Ovary (tissue), 9 donors: ENCODE measurements around the gene NRXN2. TPM values are rescaled to one million over a fixed set of nuclear protein-coding genes. Genes with fewer than 3 reads are reported as not detected.

Experiments
- DNase-seq, 5 donors: peaks; one replicate each; pipeline ENCODE4 v3.0.0-alpha.2; 2019 to 2020
- H3K27ac ChIP-seq, 2 donors: fragments of 200-600 bp; one replicate each; pipeline versions ENCODE4 v1.5.1 to v1.8.0; 2019 to 2022
- H3K27me3 ChIP-seq: fragments of 200-600 bp; one replicate; pipeline ENCODE4 v1.8.0; 2022
- H3K36me3 ChIP-seq: fragments of 200-600 bp; sonication (generic); one replicate; pipeline ENCODE4 v1.5.1; 2019
- H3K4me1 ChIP-seq: one replicate; pipeline ENCODE4 v1.8.1; 2013; ENCODE audit warnings: mild to moderate bottlenecking, moderate library complexity; ENCODE audit not compliant: insufficient read depth
- H3K4me3 ChIP-seq: fragments of 200-600 bp; sonication (generic); one replicate; pipeline ENCODE4 v1.5.1; 2017
- H3K9me3 ChIP-seq, 2 donors: fragments of 200-600 bp in 1 of 2; sonication (generic) in 1 of 2; one replicate each; pipeline versions ENCODE4 v1.5.1 to v1.8.1; 2013 to 2019; ENCODE audit warnings: mild to moderate bottlenecking in 1 of 2, moderate library complexity in 1 of 2
- EP300 ChIP-seq: sonication (generic); formaldehyde crosslinking; IDR thresholded peaks from one replicate; pipeline ENCODE4 v1.6.1; 2017; ENCODE audit warnings: antibody characterized with exemption
- POLR2A ChIP-seq: fragments of 450-650 bp; IDR thresholded peaks from one replicate; pipeline ENCODE4 v1.6.1; 2017; ENCODE audit warnings: antibody characterized with exemption, mild to moderate bottlenecking, moderate library complexity
- WGBS, 3 donors: extraction: QIAGEN DNeasy Blood & Tissue Kit in 1 of 3; methylation state at CpG; one replicate each; pipeline versions ENCODE4 v1.1.5 to v1.1.7; 2013 to 2017; 5-methylcytosine and 5-hydroxymethylcytosine counted together
- intact Hi-C, 4 donors: fragments of 100-400 bp; cut with DNase I; formaldehyde crosslinking; loops; one replicate each; pipeline versions ENCODE4 v1.11.0 to v1.15.1; 2022 to 2023
- polyA plus RNA-seq, 2 donors: library from polyadenylated mRNA; stranded (reverse); fragments of 200-250 nt in 1 of 2; fragments of 350-450 nt in 1 of 2; fragmentation: Illumina TruSeq in 1 of 2; extraction: RNeasy Lipid Tissue Mini Kit (QIAGEN cat#74804) in 1 of 2; gene quantifications; one replicate each; pipeline ENCODE4 v1.2.3, GENCODE V29; 2013 to 2014
- total RNA-seq, 7 donors: library from RNA; depleted of rRNA in 2 of 7; stranded (reverse); fragments of >200 nt in 2 of 7; fragmentation: NEBNext Ultra II Directional in 3 of 7; extraction: Animal tissue kit (Norgen Biotek cat#: 25700) in 3 of 7; gene quantifications; one replicate each; pipeline versions ENCODE4 v1.1.0 to v1.2.4, GENCODE V29; 2016 to 2023
- TF ChIP-seq, protein P1 (sequence below), 3 donors: fragments of 450-650 bp in 2 of 3; fragments of 200-600 bp in 1 of 3; IDR thresholded peaks; one replicate each; pipeline versions ENCODE4 v1.5.1 to v1.8.0; 2016 to 2022; ENCODE audit warnings: antibody characterized with exemption in 3 of 3, mild to moderate bottlenecking in 1 of 3
- donor health status: DM: no; HTN: no; CAD: no; lungs with moderate emphysema.
- donor health status: DM: no; HTN: no; CAD: no.
- donor health status: Bipolar disorder and iron deficiency.
- donor health status: DM: yes; HTN: yes; CAD: no.
- donor health status: DM: no; HTN: no; CAD: no.
- donor health status: DM: yes; HTN: yes; CAD: no.

NRXN2 gene
- total and polyA plus RNA-seq, 9 donors = 6.4 to 64.1 (median 19.7) TPM

DNA sequence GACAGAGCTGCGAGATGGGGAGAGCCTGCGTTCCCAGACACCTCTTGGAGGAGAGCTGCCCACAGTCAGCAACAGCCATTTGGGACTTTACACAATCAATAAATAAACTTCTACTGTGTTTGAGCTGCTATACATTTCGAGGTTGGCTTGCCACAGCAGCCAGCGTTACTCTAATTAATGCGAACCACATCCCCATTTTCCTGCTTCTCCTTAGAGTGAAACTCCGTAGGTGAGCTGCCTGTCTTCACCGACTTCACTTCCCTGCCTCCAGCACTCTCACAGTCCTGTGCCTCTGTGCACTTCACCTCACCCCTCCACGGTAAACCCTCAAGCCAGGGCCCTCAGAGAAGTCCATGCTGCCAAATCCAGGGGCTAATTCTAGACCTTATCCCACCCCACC, 137.8 kb downstream of the NRXN2 start:
- DNase-seq = peak in 1 of 5 donors; percentile 6
- intact Hi-C loops = no loop called here
- no peak overlapping the region for H3K27ac ChIP-seq
- no peaks in the 10 kb centered on the region for H3K36me3 ChIP-seq
- 64 to 72% (median 65%) methylated on average over 8 of the region's 8 CpGs for WGBS, 3 donors
- H3K27me3 ChIP-seq = no peaks in the 10 kb centered on the region
- TF ChIP-seq, protein P1, sequence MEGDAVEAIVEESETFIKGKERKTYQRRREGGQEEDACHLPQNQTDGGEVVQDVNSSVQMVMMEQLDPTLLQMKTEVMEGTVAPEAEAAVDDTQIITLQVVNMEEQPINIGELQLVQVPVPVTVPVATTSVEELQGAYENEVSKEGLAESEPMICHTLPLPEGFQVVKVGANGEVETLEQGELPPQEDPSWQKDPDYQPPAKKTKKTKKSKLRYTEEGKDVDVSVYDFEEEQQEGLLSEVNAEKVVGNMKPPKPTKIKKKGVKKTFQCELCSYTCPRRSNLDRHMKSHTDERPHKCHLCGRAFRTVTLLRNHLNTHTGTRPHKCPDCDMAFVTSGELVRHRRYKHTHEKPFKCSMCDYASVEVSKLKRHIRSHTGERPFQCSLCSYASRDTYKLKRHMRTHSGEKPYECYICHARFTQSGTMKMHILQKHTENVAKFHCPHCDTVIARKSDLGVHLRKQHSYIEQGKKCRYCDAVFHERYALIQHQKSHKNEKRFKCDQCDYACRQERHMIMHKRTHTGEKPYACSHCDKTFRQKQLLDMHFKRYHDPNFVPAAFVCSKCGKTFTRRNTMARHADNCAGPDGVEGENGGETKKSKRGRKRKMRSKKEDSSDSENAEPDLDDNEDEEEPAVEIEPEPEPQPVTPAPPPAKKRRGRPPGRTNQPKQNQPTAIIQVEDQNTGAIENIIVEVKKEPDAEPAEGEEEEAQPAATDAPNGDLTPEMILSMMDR (IDR thresholded peaks at IDR 0.05) = no peak
- TF ChIP-seq POLR2A (no peak), EP300 (no peak)
- no peaks in the 10 kb centered on the region for H3K4me1 ChIP-seq
- no peaks in the 10 kb centered on the region for H3K9me3 ChIP-seq
- H3K4me3 ChIP-seq = no peak overlapping the region

GRCh38 chr11:64583296-64584262, 139.4 kb downstream of the NRXN2 start:
- WGBS, 3 donors = 84 to 86% (median 85%) methylated on average over 28 of the region's 28 CpGs
- no peaks in the 10 kb centered on the region for H3K27me3 ChIP-seq
- intact Hi-C loops = no loop called here
- no peak overlapping the region for H3K27ac ChIP-seq
- no peak overlapping the region for H3K4me3 ChIP-seq
- H3K36me3 ChIP-seq = no peaks in the 10 kb centered on the region
- H3K9me3 ChIP-seq = no peaks in the 10 kb centered on the region
- H3K4me1 ChIP-seq = no peaks in the 10 kb centered on the region
- peak in 2 of 5 donors; percentile 5 to 15 for DNase-seq
- TF ChIP-seq EP300 (no peak), POLR2A (no peak)
- TF ChIP-seq, protein P1 (IDR thresholded peaks at IDR 0.05) = no peak

GRCh38 chr11:64582885-64583284, 140.1 kb downstream of the NRXN2 start:
- intact Hi-C loops = no loop called here
- 91 to 93% (median 92%) methylated on average over 15 of the region's 15 CpGs for WGBS, 3 donors
- Histone ChIP-seq H3K9me3 (no peaks in the 10 kb centered on the region), H3K27me3 (no peaks in the 10 kb centered on the region), H3K4me1 (no peaks in the 10 kb centered on the region), H3K4me3 (no peak overlapping the region), H3K27ac (no peak overlapping the region), H3K36me3 (no peaks in the 10 kb centered on the region)
- DNase-seq = peak in 1 of 5 donors; percentile 18
- TF ChIP-seq, protein P1 (IDR thresholded peaks at IDR 0.05) = no peak
- TF ChIP-seq POLR2A = no peak
- no peak for TF ChIP-seq EP300

- Histone ChIP-seq H3K4me1 (no peaks in the 10 kb centered on the region), H3K27me3 (no peaks in the 10 kb centered on the region), H3K9me3 (no peaks in the 10 kb centered on the region), H3K36me3 (no peaks in the 10 kb centered on the region), H3K4me3 (no peak overlapping the region), H3K27ac (no peak overlapping the region)
- DNase-seq = peak in 1 of 5 donors; percentile 21
- TF ChIP-seq, protein P1 (IDR thresholded peaks at IDR 0.05) = no peak
- no peak for TF ChIP-seq EP300
- no peak for TF ChIP-seq POLR2A
- WGBS, 3 donors = 90 to 94% (median 93%) methylated on average over 17 of the region's 17 CpGs
- intact Hi-C loops = no loop called here
These were observed 141.9 kb downstream of the NRXN2 start for GRCh38 chr11:64581057-64581523.
